Osteocyte (in vitro differentiated cells): ENCODE data around the gene DLEC1. TPM values are rescaled to one million over a fixed set of nuclear protein-coding genes. Genes with fewer than 3 reads are reported as not detected.

ENCODE experiments used
- DNase-seq: peaks from one replicate; pipeline ENCODE4 v3.0.0; 2021; ENCODE audit warnings: mixed read lengths; ENCODE audit not compliant: unreplicated experiment; ENCODE audit errors: extremely low spot score
- H3K27ac Mint-ChIP-seq: one replicate; pipeline ENCODE4 v1.8.0; 2021; ENCODE audit warnings: mild to moderate bottlenecking, mixed read lengths; ENCODE audit not compliant: unreplicated experiment
- H3K27me3 Mint-ChIP-seq: one replicate; pipeline ENCODE4 v1.8.0; 2021; ENCODE audit warnings: mixed read lengths; ENCODE audit not compliant: unreplicated experiment
- H3K36me3 Mint-ChIP-seq: one replicate; pipeline ENCODE4 v1.8.0; 2021; ENCODE audit warnings: mixed read lengths; ENCODE audit not compliant: unreplicated experiment
- H3K4me1 Mint-ChIP-seq: one replicate; pipeline ENCODE4 v1.8.0; 2021; ENCODE audit warnings: mixed read lengths; ENCODE audit not compliant: unreplicated experiment
- H3K4me3 Mint-ChIP-seq: one replicate; pipeline ENCODE4 v1.8.0; 2021; ENCODE audit warnings: mild to moderate bottlenecking, moderate library complexity, mixed read lengths; ENCODE audit not compliant: unreplicated experiment
- H3K9me3 Mint-ChIP-seq: one replicate; pipeline ENCODE4 v1.8.0; 2021; ENCODE audit warnings: mixed read lengths; ENCODE audit not compliant: unreplicated experiment
- CTCF ChIP-seq: fragments of 200-600 bp; sonication (generic); IDR thresholded peaks from 2 replicates; pipeline ENCODE4 v1.5.0; 2021; ENCODE audit warnings: antibody characterized with exemption, mild to moderate bottlenecking, moderate library complexity
- total RNA-seq: library from RNA; stranded (reverse); gene quantifications from 2 replicates; pipeline ENCODE4 v1.2.1, GENCODE V29; 2021

DLEC1 gene
- total RNA-seq, 1 donor from 2014 or later: 0.62 TPM

DNA sequence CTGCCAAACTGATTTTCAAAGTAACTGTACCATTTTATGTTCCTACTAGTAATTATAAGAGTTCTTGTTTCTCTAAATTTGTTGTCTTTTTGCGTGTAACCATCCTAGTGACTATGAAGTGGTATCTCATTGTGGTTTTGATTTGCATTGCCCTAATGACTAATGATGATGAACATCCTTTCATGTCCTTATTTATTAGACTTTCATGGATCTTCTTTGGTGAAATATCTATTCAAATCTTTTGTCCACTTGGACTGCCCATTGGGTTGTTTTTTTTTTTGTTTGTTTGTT lies 130.0 kb downstream of the DLEC1 start:
- H3K4me3 Mint-ChIP-seq: peak overlapping the region; percentile 45

GRCh38 chr3:38170722-38171121 lies 131.7 kb downstream of the DLEC1 start:
- peaks cover 79% of the 10 kb centered on the region for H3K4me1 Mint-ChIP-seq
- no peaks in the 10 kb centered on the region for H3K9me3 Mint-ChIP-seq
- H3K4me3 Mint-ChIP-seq: no peak overlapping the region
- DNase-seq: no peak
- TF ChIP-seq CTCF: no peak
- peak overlapping the region; percentile 99 for H3K27ac Mint-ChIP-seq
- no peaks in the 10 kb centered on the region for H3K36me3 Mint-ChIP-seq
- H3K27me3 Mint-ChIP-seq: no peaks in the 10 kb centered on the region

More for the DNA sequence above, 130.0 kb downstream of the DLEC1 start:
- no peaks in the 10 kb centered on the region for H3K9me3 Mint-ChIP-seq
- no peak for DNase-seq
- H3K27me3 Mint-ChIP-seq: no peaks in the 10 kb centered on the region
- H3K36me3 Mint-ChIP-seq: no peaks in the 10 kb centered on the region
- H3K27ac Mint-ChIP-seq: peak overlapping the region; percentile 99
- TF ChIP-seq CTCF: no peak
- peaks cover 71% of the 10 kb centered on the region for H3K4me1 Mint-ChIP-seq

GRCh38 chr3:38171622-38172021 lies 132.6 kb downstream of the DLEC1 start:
- DNase-seq: no peak
- Mint-ChIP-seq H3K4me3 (no peak overlapping the region), H3K4me1 (peaks cover 76% of the 10 kb centered on the region), H3K36me3 (no peaks in the 10 kb centered on the region), H3K9me3 (no peaks in the 10 kb centered on the region), H3K27ac (peak overlapping the region; percentile 99), H3K27me3 (no peaks in the 10 kb centered on the region)
- TF ChIP-seq CTCF: no peak

Other genes with a start within 250 kb of the DLEC1 start
- 71.6 and 77.6 TPM in 2 replicates for gene CTDSPL, start 177.3 kb upstream of the DLEC1 start, total RNA-seq
- 2.3 and 2.7 TPM in 2 replicates for gene VILL, start 48.4 kb upstream of the DLEC1 start, total RNA-seq
- 21.8 and 22.8 TPM in 2 replicates for gene PLCD1, start 9.6 kb upstream of the DLEC1 start, total RNA-seq
- 60.3 and 62.0 TPM in 2 replicates for gene ACAA1, start 97.9 kb downstream of the DLEC1 start, total RNA-seq
- 13.3 TPM in 2 replicates for gene MYD88, start 99.5 kb downstream of the DLEC1 start, total RNA-seq
- 55.7 and 57.8 TPM in 2 replicates for gene OXSR1, start 126.3 kb downstream of the DLEC1 start, total RNA-seq
- 0.99 and 1.2 TPM in 2 replicates for gene SLC22A13, start 226.6 kb downstream of the DLEC1 start, total RNA-seq
- 0.30 and 0.47 TPM in 2 replicates for gene SLC22A14, start 243.1 kb downstream of the DLEC1 start, total RNA-seq